Caco-2 (cell line): ENCODE measurements around the gene ERICH6B. TPM values are rescaled to one million over a fixed set of nuclear protein-coding genes. Genes with fewer than 3 reads are reported as not detected.

Experiments used
- BruUV-seq: library from RNA; stranded (reverse); fragments of 400-500 nt; replicated peaks from 2 replicates; lab custom pipeline; 2021; lab: Mats Ljungman, UMichigan
- CTCF ChIA-PET: fragments of 300-600 bp; sonication (Branson Sonifier 250); formaldehyde crosslinking; loops from one replicate; lab custom pipeline; 2022; ENCODE audit warnings: antibody characterized with exemption; lab: Charles Lee
- POLR2A ChIA-PET: fragments of 300-600 bp; sonication (Branson Sonifier 250); formaldehyde crosslinking; loops from one replicate; lab custom pipeline; 2022; ENCODE audit warnings: antibody characterized with exemption; lab: Charles Lee
- DNase-seq, 2 experiments: peaks; one replicate each; pipeline versions ENCODE4 v3.0.0 to v3.0.0-alpha.2; 2020 to 2022
- H3K27me3 ChIP-seq: replicated peaks from 2 replicates; pipeline ENCODE4 v1.6.0; 2011; ENCODE audit warnings: low read length; ENCODE audit not compliant: control insufficient read depth, insufficient read depth
- H3K36me3 ChIP-seq: 2 replicates; pipeline ENCODE4 v1.5.1; 2011; ENCODE audit warnings: low read length; ENCODE audit not compliant: control insufficient read depth, insufficient read depth
- H3K4me1 ChIP-seq: fragments of 250-450 bp; sonication (Bioruptor Pico); 2 replicates; pipeline ENCODE4 v1.5.1; 2020; ENCODE audit warnings: mild to moderate bottlenecking
- H3K4me3 ChIP-seq: 2 replicates; pipeline ENCODE4 v1.5.1; 2011; ENCODE audit warnings: low read depth, mild to moderate bottlenecking, control low read depth, low read length
- H3K9me3 ChIP-seq: fragments of 250-450 bp; sonication (Bioruptor Pico); 2 replicates; pipeline ENCODE4 v1.5.1; 2020; ENCODE audit warnings: mild to moderate bottlenecking, moderate library complexity
- H3K27ac Mint-ChIP-seq: one replicate; pipeline ENCODE4 v1.8.0; 2022; ENCODE audit warnings: mixed read lengths; ENCODE audit not compliant: unreplicated experiment
- H3K27me3 Mint-ChIP-seq: one replicate; pipeline ENCODE4 v1.8.0; 2022; ENCODE audit warnings: mixed read lengths; ENCODE audit not compliant: insufficient read depth, unreplicated experiment
- H3K36me3 Mint-ChIP-seq: one replicate; pipeline ENCODE4 v1.8.0; 2022; ENCODE audit warnings: mild to moderate bottlenecking, mixed read lengths; ENCODE audit not compliant: insufficient read depth, unreplicated experiment
- H3K4me1 Mint-ChIP-seq: one replicate; pipeline ENCODE4 v1.8.0; 2022; ENCODE audit warnings: low read depth, mixed read lengths; ENCODE audit not compliant: unreplicated experiment
- H3K4me3 Mint-ChIP-seq: one replicate; pipeline ENCODE4 v1.8.0; 2022; ENCODE audit warnings: mild to moderate bottlenecking, moderate library complexity, mixed read lengths; ENCODE audit not compliant: unreplicated experiment
- H3K9me3 Mint-ChIP-seq: one replicate; pipeline ENCODE4 v1.8.0; 2022; ENCODE audit warnings: mixed read lengths; ENCODE audit not compliant: unreplicated experiment
- intact Hi-C: fragments of 100-400 bp; cut with micrococcal nuclease; formaldehyde crosslinking; loops from one replicate; pipeline ENCODE4 v1.10.0; 2022; ENCODE audit not compliant: unreplicated experiment
- total RNA-seq: library from RNA; stranded (reverse); gene quantifications from 2 replicates; pipeline ENCODE4 v1.2.3, GENCODE V29; 2022
- TF ChIP-seq, protein P1 (sequence below), 2 experiments: fragments of 200-600 bp in 1 of 2; IDR thresholded peaks; 1 replicate in 1 of 2; 2 replicates in 1 of 2; pipeline versions ENCODE4 v1.5.1 to v1.8.0; 2011 to 2022; ENCODE audit warnings: antibody characterized with exemption in 1 of 2, control low read depth in 1 of 2, inconsistent platforms in 1 of 2, low read depth in 1 of 2, low read length in 1 of 2, mild to moderate bottlenecking in 1 of 2, moderate library complexity in 1 of 2; ENCODE audit not compliant: insufficient read depth in 1 of 2, severe bottlenecking in 1 of 2, unreplicated experiment in 1 of 2

Gene ERICH6B
- total RNA-seq, 1 experiment from 2014 or later, result not detected

DNA sequence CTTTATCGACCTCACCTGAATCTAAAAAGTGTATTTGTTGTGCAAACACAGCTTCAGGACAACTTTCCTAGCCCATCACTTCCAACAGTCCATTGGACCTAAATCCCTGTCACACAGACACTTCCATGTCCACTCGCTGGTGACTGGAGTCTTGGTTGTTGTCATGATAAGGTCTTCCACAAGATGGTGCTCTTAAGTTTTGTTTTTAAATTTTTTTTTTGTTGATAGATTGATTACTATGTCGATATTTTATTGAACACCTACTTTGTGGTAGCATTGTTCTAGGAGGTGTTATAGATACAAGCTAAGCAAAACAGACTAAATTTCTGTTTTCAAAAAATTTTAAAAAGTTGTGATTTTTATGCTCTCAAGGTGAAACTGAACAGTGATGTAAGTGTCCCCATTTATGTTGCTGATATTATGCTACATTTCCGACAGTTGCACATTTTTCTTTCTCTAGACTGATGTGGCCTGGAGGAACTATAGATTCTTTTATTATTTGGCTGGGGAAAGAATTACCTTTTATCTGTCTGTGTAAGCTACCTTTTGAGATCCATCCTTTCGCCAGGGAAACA lies 8.1 kb upstream of the ERICH6B start:
- Histone ChIP-seq H3K4me1 (0 out of 2 replicates have a peak, but pooled peaks cover 4% of the 10 kb centered on the region), H3K36me3 (no peaks in the 10 kb centered on the region), H3K4me3 (no peak overlapping the region), H3K9me3 (no peaks in the 10 kb centered on the region), H3K27me3 (no peaks in the 10 kb centered on the region)
- peaks cover 13% of the 10 kb centered on the region for H3K9me3 Mint-ChIP-seq
- H3K27ac Mint-ChIP-seq, result no peak overlapping the region
- H3K4me3 Mint-ChIP-seq, result no peak overlapping the region
- TF ChIP-seq, protein P1, sequence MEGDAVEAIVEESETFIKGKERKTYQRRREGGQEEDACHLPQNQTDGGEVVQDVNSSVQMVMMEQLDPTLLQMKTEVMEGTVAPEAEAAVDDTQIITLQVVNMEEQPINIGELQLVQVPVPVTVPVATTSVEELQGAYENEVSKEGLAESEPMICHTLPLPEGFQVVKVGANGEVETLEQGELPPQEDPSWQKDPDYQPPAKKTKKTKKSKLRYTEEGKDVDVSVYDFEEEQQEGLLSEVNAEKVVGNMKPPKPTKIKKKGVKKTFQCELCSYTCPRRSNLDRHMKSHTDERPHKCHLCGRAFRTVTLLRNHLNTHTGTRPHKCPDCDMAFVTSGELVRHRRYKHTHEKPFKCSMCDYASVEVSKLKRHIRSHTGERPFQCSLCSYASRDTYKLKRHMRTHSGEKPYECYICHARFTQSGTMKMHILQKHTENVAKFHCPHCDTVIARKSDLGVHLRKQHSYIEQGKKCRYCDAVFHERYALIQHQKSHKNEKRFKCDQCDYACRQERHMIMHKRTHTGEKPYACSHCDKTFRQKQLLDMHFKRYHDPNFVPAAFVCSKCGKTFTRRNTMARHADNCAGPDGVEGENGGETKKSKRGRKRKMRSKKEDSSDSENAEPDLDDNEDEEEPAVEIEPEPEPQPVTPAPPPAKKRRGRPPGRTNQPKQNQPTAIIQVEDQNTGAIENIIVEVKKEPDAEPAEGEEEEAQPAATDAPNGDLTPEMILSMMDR (IDR thresholded peaks at IDR 0.05; ENCODE audit: insufficient read depth in 1 of 2, low read depth in 1 of 2, low read length in 1 of 2, severe bottlenecking in 1 of 2, unreplicated experiment in 1 of 2), result peak; percentile 35 to 53
- peaks cover 10% of the 10 kb centered on the region for H3K27me3 Mint-ChIP-seq
- peak in 1 of 2 experiments; percentile 32 for DNase-seq
- ChIA-PET POLR2A (no interaction called here), CTCF (interaction anchor here (1.2 to 2.1 kb wide), 2 partner anchors 105 kb away, joined by 6 to 8 read pairs; no protein-coding TSS in a partner anchor)
- BruUV-seq, result no TSS peak
- no peaks in the 10 kb centered on the region for H3K36me3 Mint-ChIP-seq
- intact Hi-C loops, result loop anchor here (1.0 to 10.0 kb wide), 3 partner anchors 61 to 105 kb away; no protein-coding TSS in a partner anchor
- H3K4me1 Mint-ChIP-seq, result peaks cover 4% of the 10 kb centered on the region

DNA sequence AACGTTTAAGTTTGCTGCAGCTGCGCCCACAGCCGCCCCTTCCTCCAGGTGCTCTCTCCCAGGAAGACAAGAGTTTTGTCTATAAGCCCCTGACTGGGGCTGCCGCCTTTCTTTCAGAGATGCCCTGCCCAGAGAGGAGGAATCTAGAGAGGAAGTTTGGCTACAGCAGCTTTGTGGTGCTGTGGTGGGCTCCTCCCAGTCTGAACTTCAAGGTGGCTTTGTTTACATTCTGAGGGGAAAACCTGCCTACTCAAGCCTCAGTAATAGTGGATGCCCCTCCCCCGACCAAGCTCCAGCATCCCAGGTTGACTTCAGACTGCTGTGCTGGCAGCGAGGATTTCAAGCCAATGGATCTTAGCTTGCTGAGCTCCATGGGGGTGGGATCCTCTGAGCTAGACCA lies 6.4 kb upstream of the ERICH6B start:
- H3K4me3 Mint-ChIP-seq, result no peak overlapping the region
- no peak for DNase-seq
- Histone ChIP-seq H3K36me3 (no peaks in the 10 kb centered on the region), H3K27me3 (no peaks in the 10 kb centered on the region), H3K9me3 (no peaks in the 10 kb centered on the region), H3K4me1 (0 out of 2 replicates have a peak, but pooled peaks cover 4% of the 10 kb centered on the region), H3K4me3 (no peak overlapping the region)
- H3K9me3 Mint-ChIP-seq, result peaks cover 13% of the 10 kb centered on the region
- no peak overlapping the region for H3K27ac Mint-ChIP-seq
- TF ChIP-seq, protein P1 (IDR thresholded peaks at IDR 0.05; ENCODE audit: insufficient read depth in 1 of 2, low read depth in 1 of 2, low read length in 1 of 2, severe bottlenecking in 1 of 2, unreplicated experiment in 1 of 2), result no peak
- H3K4me1 Mint-ChIP-seq, result peaks cover 4% of the 10 kb centered on the region
- H3K27me3 Mint-ChIP-seq, result peaks cover 10% of the 10 kb centered on the region
- intact Hi-C loops, result loop anchor here (10.0 kb wide), 1 partner anchor 63 kb away; no protein-coding TSS in a partner anchor
- ChIA-PET POLR2A (no interaction called here), CTCF (no interaction called here)
- H3K36me3 Mint-ChIP-seq, result no peaks in the 10 kb centered on the region
- BruUV-seq, result no TSS peak

DNA sequence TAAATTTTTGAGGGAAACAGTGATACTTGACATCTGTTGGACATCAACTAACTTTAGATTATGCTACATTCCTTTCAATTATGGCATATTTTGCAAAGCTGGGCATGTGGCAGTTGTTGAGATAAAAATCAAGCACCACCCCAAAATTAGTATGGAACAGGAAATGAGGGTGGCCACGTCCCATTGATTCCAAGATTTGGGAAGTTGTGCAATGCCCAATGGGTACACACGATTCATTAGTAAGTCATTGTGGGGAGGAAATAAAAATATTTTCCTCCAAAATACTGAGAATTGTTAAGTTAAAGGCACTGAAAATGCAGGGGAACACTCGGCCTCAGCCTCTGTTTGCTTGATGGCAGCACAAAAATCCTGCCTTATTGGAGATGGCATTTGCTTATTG lies 7.6 kb downstream of the ERICH6B start:
- no peaks in the 10 kb centered on the region for H3K36me3 ChIP-seq
- TF ChIP-seq, protein P1 (IDR thresholded peaks at IDR 0.05; ENCODE audit: insufficient read depth in 1 of 2, low read depth in 1 of 2, low read length in 1 of 2, severe bottlenecking in 1 of 2, unreplicated experiment in 1 of 2), result no peak
- H3K4me3 Mint-ChIP-seq, result no peak overlapping the region
- POLR2A ChIA-PET, result no interaction called here
- H3K9me3 Mint-ChIP-seq, result peaks cover 18% of the 10 kb centered on the region
- no peaks in the 10 kb centered on the region for H3K27me3 ChIP-seq
- BruUV-seq, result no TSS peak
- no peaks in the 10 kb centered on the region for H3K4me1 Mint-ChIP-seq
- CTCF ChIA-PET, result no interaction called here
- no peaks in the 10 kb centered on the region for H3K36me3 Mint-ChIP-seq
- peaks cover 4% of the 10 kb centered on the region; the same call in 1 of the 2 replicates for H3K9me3 ChIP-seq
- intact Hi-C loops, result no loop called here
- no peaks in the 10 kb centered on the region for H3K27me3 Mint-ChIP-seq
- no peak overlapping the region for H3K4me3 ChIP-seq
- H3K4me1 ChIP-seq, result 0 out of 2 replicates have a peak, but pooled peaks cover 7% of the 10 kb centered on the region
- no peak for DNase-seq
- no peak overlapping the region for H3K27ac Mint-ChIP-seq
